AG09309 (cell line): Measurements from ENCODE around the gene ZNF483.

Experiments used
- DNase-seq: peaks from one replicate; pipeline ENCODE4 v3.0.0-alpha.2; 2010; ENCODE audit warnings: low read depth
- H3K4me3 ChIP-seq: 2 replicates; pipeline ENCODE4 v1.5.1; 2011; ENCODE audit warnings: mild to moderate bottlenecking, low read depth, low read length, moderate library complexity; ENCODE audit not compliant: control insufficient read depth
- CTCF ChIP-seq: IDR thresholded peaks from 2 replicates; pipeline ENCODE4 v1.5.1; 2011; ENCODE audit warnings: mild to moderate bottlenecking, low read depth, low read length, inconsistent platforms; ENCODE audit not compliant: insufficient read depth, control insufficient read depth; ENCODE audit errors: missing control alignments

ZNF483 gene

GRCh38 chr9:111599092-111599954 lies 74.3 kb downstream of the ZNF483 start, which contains the start of gene PTGR1:
TSS of gene PTGR1 (minus strand) at chr9:111599647. CDS start at chr9:111597422, 2,225 bp downstream.
- no peak for TF ChIP-seq CTCF
- peak; percentile 54 for DNase-seq
- H3K4me3 ChIP-seq: peak within 1 kb of the TSS; percentile 73

- no peak for TF ChIP-seq CTCF
- H3K4me3 ChIP-seq: peak overlapping the region; percentile 73
- no peak for DNase-seq
Measured at GRCh38 chr9:111599955-111600343, 75.0 kb downstream of the ZNF483 start.

GRCh38 chr9:111601237-111602018 lies 76.4 kb downstream of the ZNF483 start:
- TF ChIP-seq CTCF: no peak
- H3K4me3 ChIP-seq: no peak overlapping the region
- no peak for DNase-seq

- TF ChIP-seq CTCF: no peak
- DNase-seq: no peak
- no peak overlapping the region for H3K4me3 ChIP-seq
Measured at GRCh38 chr9:111603041-111603440, 78.1 kb downstream of the ZNF483 start.

- no peak for DNase-seq
- no peak overlapping the region for H3K4me3 ChIP-seq
- no peak for TF ChIP-seq CTCF
Measured at GRCh38 chr9:111604054-111604615, 79.2 kb downstream of the ZNF483 start.

- TF ChIP-seq CTCF: no peak
- DNase-seq: no peak
- H3K4me3 ChIP-seq: no peak overlapping the region
Measured at GRCh38 chr9:111605041-111605559, 80.1 kb downstream of the ZNF483 start.
